Omental fat pad (tissue), 4 donors: Measurements from ENCODE around the gene IMPA2. TPM values are rescaled to one million over a fixed set of nuclear protein-coding genes. Genes with fewer than 3 reads are reported as not detected.

Source experiments
- ATAC-seq: fragments of 150-250 bp; one replicate; pipeline ENCODE4 v1.9.1; 2016; ENCODE audit warnings: mild to moderate bottlenecking, moderate library complexity; ENCODE audit not compliant: low FRiP score
- DNase-seq: peaks from one replicate; pipeline ENCODE4 v3.0.0-alpha.2; 2019; ENCODE audit warnings: low spot score
- total RNA-seq, 4 donors: library from RNA; depleted of rRNA; stranded (reverse); fragments of >200 nt; gene quantifications; one replicate each; pipeline ENCODE4 v1.1.0, GENCODE V29; 2016
- TF ChIP-seq, protein P1 (sequence below), 3 donors: fragments of 450-650 bp; IDR thresholded peaks; one replicate each; pipeline ENCODE4 v1.5.1; 2016 to 2017; ENCODE audit warnings: antibody characterized with exemption in 3 of 3, mild to moderate bottlenecking in 3 of 3, moderate library complexity in 2 of 3

Gene IMPA2
- total RNA-seq, 4 donors from 2014 or later = 18.7 to 31.6 (median 27.7) TPM

DNA sequence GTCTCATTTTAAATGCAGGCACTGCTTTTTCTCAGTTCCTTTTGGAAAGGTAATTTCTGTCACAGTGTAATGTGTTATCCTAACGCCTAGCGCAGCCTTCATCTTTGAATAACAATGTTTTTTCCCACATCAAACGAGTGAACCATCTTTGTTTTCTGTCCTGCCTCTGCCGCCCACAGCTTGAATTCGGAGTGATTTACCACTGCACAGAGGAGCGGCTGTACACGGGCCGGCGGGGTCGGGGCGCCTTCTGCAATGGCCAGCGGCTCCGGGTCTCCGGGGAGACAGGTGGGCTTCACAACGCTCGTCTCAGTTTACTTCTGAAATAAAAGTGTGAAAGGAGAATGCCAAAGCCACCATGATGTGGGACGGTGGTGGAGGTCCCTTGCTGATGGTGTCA lies 32.8 kb downstream of the IMPA2 start:
- TF ChIP-seq, protein P1, sequence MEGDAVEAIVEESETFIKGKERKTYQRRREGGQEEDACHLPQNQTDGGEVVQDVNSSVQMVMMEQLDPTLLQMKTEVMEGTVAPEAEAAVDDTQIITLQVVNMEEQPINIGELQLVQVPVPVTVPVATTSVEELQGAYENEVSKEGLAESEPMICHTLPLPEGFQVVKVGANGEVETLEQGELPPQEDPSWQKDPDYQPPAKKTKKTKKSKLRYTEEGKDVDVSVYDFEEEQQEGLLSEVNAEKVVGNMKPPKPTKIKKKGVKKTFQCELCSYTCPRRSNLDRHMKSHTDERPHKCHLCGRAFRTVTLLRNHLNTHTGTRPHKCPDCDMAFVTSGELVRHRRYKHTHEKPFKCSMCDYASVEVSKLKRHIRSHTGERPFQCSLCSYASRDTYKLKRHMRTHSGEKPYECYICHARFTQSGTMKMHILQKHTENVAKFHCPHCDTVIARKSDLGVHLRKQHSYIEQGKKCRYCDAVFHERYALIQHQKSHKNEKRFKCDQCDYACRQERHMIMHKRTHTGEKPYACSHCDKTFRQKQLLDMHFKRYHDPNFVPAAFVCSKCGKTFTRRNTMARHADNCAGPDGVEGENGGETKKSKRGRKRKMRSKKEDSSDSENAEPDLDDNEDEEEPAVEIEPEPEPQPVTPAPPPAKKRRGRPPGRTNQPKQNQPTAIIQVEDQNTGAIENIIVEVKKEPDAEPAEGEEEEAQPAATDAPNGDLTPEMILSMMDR (IDR thresholded peaks at IDR 0.05) = no peak
- no peak for DNase-seq
- no peak for ATAC-seq

DNA sequence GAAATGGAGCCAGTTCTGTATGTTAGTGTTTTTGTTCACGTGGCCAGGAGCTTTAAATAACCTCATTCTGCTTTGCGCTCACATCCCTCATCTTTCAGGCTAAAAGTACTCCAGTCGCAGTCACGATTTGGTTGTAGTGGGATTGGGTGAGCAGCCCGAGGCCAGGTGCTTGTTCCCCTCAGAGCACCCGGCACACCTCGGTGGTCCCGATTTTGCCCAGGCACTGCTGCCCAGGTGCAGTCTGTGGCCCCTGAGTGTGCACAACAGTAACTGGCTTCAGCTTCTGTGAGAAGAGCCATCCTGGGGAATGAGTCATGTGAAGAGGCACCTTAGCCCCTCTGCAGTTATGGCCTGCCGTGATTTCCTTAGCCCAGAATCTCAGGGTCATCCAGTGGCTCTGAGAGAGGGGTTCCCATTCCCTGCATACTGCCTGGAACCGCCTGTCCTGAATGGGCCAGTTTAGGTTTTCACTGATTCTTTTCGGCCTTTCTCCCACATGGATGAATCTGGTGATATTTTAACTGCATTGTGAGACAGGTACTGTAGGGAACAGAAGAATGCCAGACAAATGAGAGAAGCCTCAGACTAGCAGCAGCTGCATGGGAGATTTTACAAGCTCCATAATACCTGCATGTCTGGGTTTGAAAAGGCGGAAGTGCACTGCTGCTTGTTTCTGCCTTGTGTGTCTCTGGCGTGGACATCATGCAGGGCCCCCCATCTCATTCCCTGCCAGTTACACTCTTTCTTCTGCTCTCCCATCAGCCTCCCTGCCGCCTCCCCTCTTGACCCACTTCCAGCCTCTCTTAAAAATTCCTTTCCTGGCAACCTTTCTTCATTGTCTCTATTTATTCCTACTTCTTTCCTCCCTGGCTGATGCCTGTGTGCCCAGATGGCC lies 33.5 kb downstream of the IMPA2 start:
- DNase-seq = no peak
- TF ChIP-seq, protein P1 (IDR thresholded peaks at IDR 0.05) = no peak
- ATAC-seq = no peak

DNA sequence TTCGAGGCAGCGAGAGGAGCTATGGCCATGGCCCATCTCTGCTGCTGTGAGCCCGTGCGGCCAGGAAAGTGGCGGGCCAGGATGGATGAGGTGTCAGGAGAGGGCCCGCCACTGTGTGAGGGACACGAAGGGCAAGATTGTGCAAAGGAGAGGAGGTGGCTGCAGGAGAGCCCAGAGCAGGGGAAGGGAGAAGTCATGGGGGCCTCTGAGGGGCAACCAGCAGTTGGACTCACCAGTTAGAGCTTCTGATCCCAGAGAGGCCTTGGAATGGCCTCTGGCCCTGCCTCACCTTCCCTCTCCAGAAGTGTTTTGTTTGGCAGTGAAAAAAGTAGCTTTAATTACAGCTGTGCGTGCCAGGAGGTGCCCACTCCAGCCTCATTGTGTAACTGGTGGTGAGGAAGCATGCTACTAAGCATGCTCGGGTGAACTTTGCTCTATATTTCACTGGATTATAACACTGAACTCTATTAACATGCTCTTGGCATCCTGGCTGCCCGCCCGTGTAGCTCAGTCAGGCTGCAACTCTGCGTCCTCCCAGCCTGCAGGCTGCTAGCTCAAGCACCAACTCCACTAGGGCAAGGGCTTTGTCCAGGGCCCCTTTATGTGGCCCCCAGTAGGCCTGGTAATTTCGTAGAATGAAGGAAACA lies 34.2 kb downstream of the IMPA2 start:
- ATAC-seq (peak; percentile 74), DNase-seq (no peak)
- TF ChIP-seq, protein P1 (IDR thresholded peaks at IDR 0.05) = no peak

DNA sequence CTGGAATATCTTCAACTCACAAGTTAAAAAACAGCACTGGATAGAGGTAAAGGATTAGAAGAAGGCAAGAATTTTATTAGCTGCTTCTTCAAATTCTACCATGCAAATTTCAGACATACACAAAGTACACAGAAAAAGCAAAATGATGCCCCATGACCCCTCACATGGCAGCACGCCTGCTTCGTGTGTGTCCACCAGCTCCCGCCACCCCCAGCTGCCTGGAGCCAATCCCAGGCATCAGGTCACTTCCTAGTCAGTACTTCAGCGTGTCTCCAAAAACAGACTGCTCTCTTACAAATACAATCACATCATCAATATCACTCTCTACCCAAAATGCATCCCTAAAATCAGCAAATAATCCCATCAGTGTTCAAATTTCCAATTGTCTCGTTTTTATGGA lies 35.8 kb downstream of the IMPA2 start:
- TF ChIP-seq, protein P1 (IDR thresholded peaks at IDR 0.05) = no peak
- ATAC-seq (no peak), DNase-seq (no peak)

DNA sequence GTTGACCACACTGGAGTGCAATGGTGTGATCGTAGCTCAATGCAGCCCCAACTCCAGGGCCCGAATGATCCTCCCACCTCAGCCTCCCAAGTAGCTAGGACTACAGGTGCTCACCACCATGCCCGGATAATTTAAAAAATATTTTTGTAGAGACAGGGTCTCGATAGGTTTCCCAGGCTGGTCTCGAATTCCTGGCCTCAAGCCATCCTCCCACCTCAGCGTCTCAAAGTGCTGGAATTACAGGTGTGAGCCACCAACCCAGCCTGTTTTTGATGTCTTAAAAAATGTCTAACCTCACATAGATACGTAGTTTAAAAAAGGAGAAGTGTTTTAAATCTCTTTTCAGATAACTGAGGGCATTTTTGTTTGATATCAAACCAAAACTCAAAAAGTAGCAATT lies 37.6 kb downstream of the IMPA2 start:
- ATAC-seq = no peak
- no peak for DNase-seq

GRCh38 chr18:12021077-12021476 lies 39.8 kb downstream of the IMPA2 start:
- no peak for DNase-seq
- TF ChIP-seq, protein P1 (IDR thresholded peaks at IDR 0.05) = no peak
- ATAC-seq = no peak

More for the DNA sequence above, 37.6 kb downstream of the IMPA2 start:
- TF ChIP-seq, protein P1 (IDR thresholded peaks at IDR 0.05) = no peak
